IMR-90 (cell line): ENCODE measurements around the gene SEMA5A.

ENCODE experiments used
- BHLHE40 ChIP-seq: fragments of 150-350 bp; IDR thresholded peaks from 2 replicates; pipeline ENCODE4 v1.6.1; 2016; ENCODE audit warnings: mild to moderate bottlenecking, low read depth, low read length
- CEBPB ChIP-seq: IDR thresholded peaks from 2 replicates; pipeline ENCODE4 v1.6.1; 2012; ENCODE audit warnings: low read depth, low read length, improper control_type of control experiment
- CTCF ChIP-seq: conservative IDR thresholded peaks from 2 replicates; pipeline ENCODE4 v1.5.1; 2012; ENCODE audit warnings: mild to moderate bottlenecking, low read depth, low read length, improper control_type of control experiment
- FOS ChIP-seq: fragments of 150-350 bp; IDR thresholded peaks from 2 replicates; pipeline ENCODE4 v1.6.1; 2016; ENCODE audit warnings: low read depth, low read length
- MAFK ChIP-seq: IDR thresholded peaks from 2 replicates; pipeline ENCODE4 v1.6.1; 2012; ENCODE audit warnings: low read depth, low read length, improper control_type of control experiment
- MAZ ChIP-seq: IDR thresholded peaks from 2 replicates; pipeline ENCODE4 v1.6.1; 2012; ENCODE audit warnings: low read depth, mild to moderate bottlenecking, low read length, improper control_type of control experiment, moderate library complexity, borderline replicate concordance
- MXI1 ChIP-seq: IDR thresholded peaks from 2 replicates; pipeline ENCODE4 v1.6.1; 2012; ENCODE audit warnings: low read depth, mild to moderate bottlenecking, low read length, moderate library complexity, borderline replicate concordance
- POLR2A ChIP-seq: IDR thresholded peaks from 2 replicates; pipeline ENCODE4 v1.6.1; 2012; ENCODE audit warnings: mild to moderate bottlenecking, low read depth, low read length
- RAD21 ChIP-seq: IDR thresholded peaks from 2 replicates; pipeline ENCODE4 v1.6.1; 2012; ENCODE audit warnings: low read length, improper control_type of control experiment
- RCOR1 ChIP-seq: IDR thresholded peaks from 2 replicates; pipeline ENCODE4 v1.6.1; 2012; ENCODE audit warnings: mild to moderate bottlenecking, low read length, improper control_type of control experiment; ENCODE audit not compliant: insufficient replicate concordance
- RFX5 ChIP-seq: IDR thresholded peaks from 2 replicates; pipeline ENCODE4 v1.8.0; 2012; ENCODE audit warnings: low read depth, mild to moderate bottlenecking, low read length, moderate library complexity
- SMC3 ChIP-seq: fragments of 150-350 bp; IDR thresholded peaks from 2 replicates; pipeline ENCODE4 v1.6.1; 2016; ENCODE audit warnings: low read depth, mild to moderate bottlenecking, antibody characterized with exemption, low read length, moderate library complexity
- TF ChIP-seq, protein P1 (sequence below): fragments of 150-350 bp; IDR thresholded peaks from 2 replicates; pipeline ENCODE4 v1.6.1; 2016; ENCODE audit warnings: low read depth, mild to moderate bottlenecking, low read length, moderate library complexity, borderline replicate concordance
- TF ChIP-seq, protein P2 (sequence below): fragments of 150-350 bp; IDR thresholded peaks from 2 replicates; pipeline ENCODE4 v1.6.1; 2017; ENCODE audit warnings: mild to moderate bottlenecking, antibody characterized with exemption, low read length, low read depth

DNA sequence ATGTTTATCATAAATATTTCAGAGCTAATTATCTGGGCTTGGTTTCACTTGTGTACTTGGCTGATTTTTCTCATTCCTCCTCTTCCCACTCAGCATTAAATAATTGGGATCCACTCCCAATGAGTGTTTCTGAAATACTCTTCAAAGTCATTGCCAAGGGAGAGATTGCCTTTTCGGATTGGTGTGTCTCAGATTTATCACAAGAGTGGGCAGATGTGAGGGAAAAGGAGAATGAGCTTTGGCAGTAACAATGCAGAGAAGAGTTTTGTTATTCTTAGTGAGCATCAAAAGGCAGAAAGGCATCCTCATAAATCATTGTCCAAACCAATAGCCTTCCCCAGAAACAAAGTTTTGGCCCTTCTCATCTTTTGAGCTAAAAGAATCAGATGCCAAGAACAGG lies 79.2 kb downstream of the SEMA5A start:
- TF ChIP-seq CTCF (no peak), POLR2A (no peak), RAD21 (no peak), BHLHE40 (no peak), MXI1 (no peak), MAZ (no peak), MAFK (no peak), FOS (no peak), RFX5 (no peak), SMC3 (no peak), RCOR1 (no peak), CEBPB (no peak)
- TF ChIP-seq, protein P1, sequence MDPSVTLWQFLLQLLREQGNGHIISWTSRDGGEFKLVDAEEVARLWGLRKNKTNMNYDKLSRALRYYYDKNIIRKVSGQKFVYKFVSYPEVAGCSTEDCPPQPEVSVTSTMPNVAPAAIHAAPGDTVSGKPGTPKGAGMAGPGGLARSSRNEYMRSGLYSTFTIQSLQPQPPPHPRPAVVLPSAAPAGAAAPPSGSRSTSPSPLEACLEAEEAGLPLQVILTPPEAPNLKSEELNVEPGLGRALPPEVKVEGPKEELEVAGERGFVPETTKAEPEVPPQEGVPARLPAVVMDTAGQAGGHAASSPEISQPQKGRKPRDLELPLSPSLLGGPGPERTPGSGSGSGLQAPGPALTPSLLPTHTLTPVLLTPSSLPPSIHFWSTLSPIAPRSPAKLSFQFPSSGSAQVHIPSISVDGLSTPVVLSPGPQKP, result no peak
- TF ChIP-seq, protein P2, sequence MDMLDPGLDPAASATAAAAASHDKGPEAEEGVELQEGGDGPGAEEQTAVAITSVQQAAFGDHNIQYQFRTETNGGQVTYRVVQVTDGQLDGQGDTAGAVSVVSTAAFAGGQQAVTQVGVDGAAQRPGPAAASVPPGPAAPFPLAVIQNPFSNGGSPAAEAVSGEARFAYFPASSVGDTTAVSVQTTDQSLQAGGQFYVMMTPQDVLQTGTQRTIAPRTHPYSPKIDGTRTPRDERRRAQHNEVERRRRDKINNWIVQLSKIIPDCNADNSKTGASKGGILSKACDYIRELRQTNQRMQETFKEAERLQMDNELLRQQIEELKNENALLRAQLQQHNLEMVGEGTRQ, result no peak
